OCI-LY7 (cell line): ENCODE measurements around the gene SCG5.

Experiments
- CTCF ChIP-seq: fragments of 200-600 bp; sonication (generic); conservative IDR thresholded peaks from 2 replicates; pipeline ENCODE4 v1.5.1; 2014; ENCODE audit warnings: mild to moderate bottlenecking, antibody characterized with exemption, low read length, moderate library complexity, mixed read lengths
- EZH2phosphoT487 ChIP-seq: fragments of 200-600 bp; sonication (generic); IDR thresholded peaks from 2 replicates; pipeline ENCODE4 v1.6.1; 2018; ENCODE audit warnings: low read depth, borderline replicate concordance, mild to moderate bottlenecking, mixed run types, antibody characterized with exemption, low read length, moderate library complexity, mixed read lengths

GRCh38 chr15:32707436-32707835 lies 65.9 kb downstream of the SCG5 start:
- TF ChIP-seq CTCF (no peak), EZH2phosphoT487 (no peak)
